RWPE1 (cell line): ENCODE data around the gene SLC9A8.
A peak's percentile ranks its signal among the peaks of the same experiment; 100 is the strongest.

Experiments used
- CTCF ChIA-PET: fragments of 350-600 bp; sonication (Branson Sonifier 250); formaldehyde crosslinking; extraction: SDS; loops from one replicate; lab custom pipeline; 2021; lab: Yijun Ruan, JAX
- POLR2A ChIA-PET: fragments of 400-600 bp; formaldehyde crosslinking; extraction: SDS; loops from one replicate; lab custom pipeline; 2020; ENCODE audit warnings: antibody characterized with exemption; ENCODE audit not compliant: low non-redundant PET; lab: Yijun Ruan, JAX
- DNase-seq: peaks from one replicate; pipeline ENCODE4 v3.0.0; 2012; ENCODE audit warnings: low spot score
- H3K27ac ChIP-seq: fragments of 450-650 bp; 2 replicates; pipeline ENCODE4 v1.5.1; 2017
- TF ChIP-seq, protein P1 (sequence below): fragments of 450-650 bp; conservative IDR thresholded peaks from 2 replicates; pipeline ENCODE4 v1.5.1; 2017; ENCODE audit warnings: low read depth, mild to moderate bottlenecking

SLC9A8 gene

DNA sequence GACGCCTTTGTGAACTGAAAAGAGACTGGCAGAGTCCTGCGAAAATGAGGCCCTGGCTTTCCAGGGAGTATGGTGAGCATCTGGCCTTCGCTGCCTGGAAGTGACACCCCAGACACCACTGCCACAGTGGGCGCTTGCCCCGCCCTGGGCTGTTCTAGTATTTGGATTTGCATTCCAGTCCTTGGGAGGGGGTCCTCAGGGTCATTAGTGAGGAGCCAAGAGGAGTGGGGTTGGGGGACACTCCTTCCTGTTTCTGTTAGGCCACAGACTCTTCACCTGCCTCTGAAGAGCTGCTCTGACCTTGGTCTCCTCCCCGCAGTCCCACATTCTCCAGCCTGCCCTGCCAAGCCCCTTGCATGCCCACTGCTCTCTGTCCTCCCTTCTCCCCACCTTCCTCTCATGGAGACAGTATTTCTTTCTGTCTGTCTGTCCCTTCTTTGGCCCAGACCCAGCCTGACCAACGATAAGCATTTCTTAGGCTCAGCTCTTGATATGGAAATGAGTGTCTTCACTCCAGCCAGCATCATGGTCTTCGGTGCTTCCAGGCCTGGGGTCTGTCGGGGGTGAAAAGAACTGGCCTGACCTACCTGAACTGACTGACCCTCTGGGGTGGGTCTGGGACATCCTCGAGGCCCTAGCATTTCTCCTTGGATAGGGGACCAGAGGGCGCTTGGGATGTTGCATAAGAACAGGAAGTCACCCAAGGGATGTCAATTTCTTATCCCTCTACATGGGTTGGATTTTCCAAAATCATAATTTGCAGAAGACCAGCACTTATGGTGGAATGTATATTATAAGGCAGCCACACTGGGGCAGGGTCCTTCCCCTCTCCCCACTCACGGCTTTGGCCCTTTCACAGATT lies 19.4 kb downstream of the SLC9A8 start:
- TF ChIP-seq, protein P1, sequence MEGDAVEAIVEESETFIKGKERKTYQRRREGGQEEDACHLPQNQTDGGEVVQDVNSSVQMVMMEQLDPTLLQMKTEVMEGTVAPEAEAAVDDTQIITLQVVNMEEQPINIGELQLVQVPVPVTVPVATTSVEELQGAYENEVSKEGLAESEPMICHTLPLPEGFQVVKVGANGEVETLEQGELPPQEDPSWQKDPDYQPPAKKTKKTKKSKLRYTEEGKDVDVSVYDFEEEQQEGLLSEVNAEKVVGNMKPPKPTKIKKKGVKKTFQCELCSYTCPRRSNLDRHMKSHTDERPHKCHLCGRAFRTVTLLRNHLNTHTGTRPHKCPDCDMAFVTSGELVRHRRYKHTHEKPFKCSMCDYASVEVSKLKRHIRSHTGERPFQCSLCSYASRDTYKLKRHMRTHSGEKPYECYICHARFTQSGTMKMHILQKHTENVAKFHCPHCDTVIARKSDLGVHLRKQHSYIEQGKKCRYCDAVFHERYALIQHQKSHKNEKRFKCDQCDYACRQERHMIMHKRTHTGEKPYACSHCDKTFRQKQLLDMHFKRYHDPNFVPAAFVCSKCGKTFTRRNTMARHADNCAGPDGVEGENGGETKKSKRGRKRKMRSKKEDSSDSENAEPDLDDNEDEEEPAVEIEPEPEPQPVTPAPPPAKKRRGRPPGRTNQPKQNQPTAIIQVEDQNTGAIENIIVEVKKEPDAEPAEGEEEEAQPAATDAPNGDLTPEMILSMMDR: no peak
- CTCF ChIA-PET: interaction anchor here (0.5 kb wide), 1 partner anchor 58 kb away, joined by 3 read pairs; no protein-coding TSS in a partner anchor
- no peak for DNase-seq
- POLR2A ChIA-PET: interaction anchor here (0.7 kb wide), 1 partner anchor 205 kb away, joined by 8 read pairs; no protein-coding TSS in a partner anchor
- peak overlapping the region; percentile 52 for H3K27ac ChIP-seq

DNA sequence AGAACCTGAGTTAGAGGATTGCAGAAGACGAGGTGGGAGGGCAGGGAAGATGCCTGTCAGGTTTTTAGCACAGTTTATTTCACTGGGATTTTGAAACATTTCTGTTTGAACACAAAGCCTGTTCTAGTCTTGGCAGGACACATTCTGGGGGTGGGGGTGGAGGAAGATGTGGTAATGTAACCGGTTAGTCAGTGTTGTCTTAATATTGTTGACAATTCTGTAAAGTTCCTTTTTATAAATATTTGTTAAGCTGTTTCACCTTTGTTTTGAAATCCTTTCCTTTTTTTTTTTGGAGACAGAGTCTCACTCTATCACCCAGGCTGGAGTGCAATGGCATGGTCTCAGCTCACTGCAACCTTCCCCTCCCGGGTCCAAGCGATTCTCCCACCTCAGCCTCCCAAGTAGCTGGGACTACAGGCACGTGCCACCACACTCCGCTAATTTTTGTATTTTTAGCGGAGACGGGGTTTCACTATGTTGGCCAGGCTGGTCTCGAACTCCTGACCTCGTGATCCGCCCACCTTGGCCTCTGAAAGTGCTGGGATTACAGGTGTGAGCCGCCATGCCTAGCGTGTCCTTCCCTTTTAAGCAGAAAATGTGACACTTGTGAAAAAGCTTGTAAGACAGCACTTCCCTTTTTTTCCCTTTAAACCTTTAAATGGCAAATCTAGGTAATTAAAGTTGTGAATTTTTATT lies 20.2 kb downstream of the SLC9A8 start:
- ChIA-PET POLR2A (no interaction called here), CTCF (interaction anchor here (0.5 to 3.6 kb wide), 3 partner anchors 13 to 57 kb away, joined by 3 to 18 read pairs (median 3); partner anchors contain the start of gene SLC9A8)
- TF ChIP-seq, protein P1: no peak
- DNase-seq: peak; percentile 55
- H3K27ac ChIP-seq: peak overlapping the region; percentile 52

DNA sequence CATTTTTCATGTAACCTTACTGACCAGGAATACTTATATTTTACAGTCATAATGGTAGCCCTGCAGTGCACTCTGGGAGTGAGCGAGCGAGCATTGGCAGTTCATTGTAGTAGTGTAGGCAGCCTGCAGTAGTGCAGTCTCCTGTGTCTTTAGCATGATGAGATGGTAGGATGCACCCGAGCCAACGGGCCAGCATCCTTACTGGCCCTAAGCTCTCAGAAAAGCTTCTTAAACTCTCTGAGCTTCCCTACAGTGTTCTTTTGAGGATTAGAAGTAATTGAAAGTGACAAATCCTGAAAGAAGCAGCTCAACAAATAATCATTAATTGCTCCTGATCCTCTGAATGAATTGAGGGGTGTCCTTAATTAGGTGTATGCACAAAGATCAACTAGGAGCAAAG lies 20.9 kb downstream of the SLC9A8 start:
- no peak for DNase-seq
- no peak overlapping the region for H3K27ac ChIP-seq
- TF ChIP-seq, protein P1: no peak
- ChIA-PET CTCF (interaction anchor here (0.6 to 3.6 kb wide), 4 partner anchors 13 to 961 kb away, joined by 3 to 18 read pairs (median 4); partner anchors contain the start of gene SLC9A8), POLR2A (no interaction called here)

DNA sequence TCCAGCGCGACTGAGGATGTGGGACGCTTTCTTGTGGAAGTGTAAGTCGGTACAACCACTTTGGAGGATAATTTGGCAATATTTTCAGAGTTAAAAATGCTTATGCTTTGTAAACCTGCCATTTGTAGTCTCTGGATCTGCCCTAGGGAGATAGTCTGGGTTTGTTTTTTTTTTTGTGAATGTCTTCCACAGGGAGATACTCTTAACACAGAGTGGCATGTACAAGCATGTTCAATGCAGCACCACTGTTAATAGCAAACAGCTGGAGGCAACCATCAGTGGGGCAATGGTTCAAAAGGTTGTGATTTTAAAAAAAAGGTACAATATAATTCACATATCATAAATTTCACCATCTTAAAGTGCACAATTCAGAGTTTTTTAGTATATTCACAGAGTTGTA lies 22.4 kb downstream of the SLC9A8 start:
- POLR2A ChIA-PET: interaction anchor here (0.6 kb wide), 1 partner anchor 24 kb away, joined by 3 read pairs; no protein-coding TSS in a partner anchor
- DNase-seq: peak; percentile 58
- H3K27ac ChIP-seq: no peak overlapping the region
- CTCF ChIA-PET: interaction anchor here (0.6 to 3.6 kb wide), 3 partner anchors 11 to 314 kb away, joined by 3 to 18 read pairs (median 3); no protein-coding TSS in a partner anchor
- TF ChIP-seq, protein P1: no peak

DNA sequence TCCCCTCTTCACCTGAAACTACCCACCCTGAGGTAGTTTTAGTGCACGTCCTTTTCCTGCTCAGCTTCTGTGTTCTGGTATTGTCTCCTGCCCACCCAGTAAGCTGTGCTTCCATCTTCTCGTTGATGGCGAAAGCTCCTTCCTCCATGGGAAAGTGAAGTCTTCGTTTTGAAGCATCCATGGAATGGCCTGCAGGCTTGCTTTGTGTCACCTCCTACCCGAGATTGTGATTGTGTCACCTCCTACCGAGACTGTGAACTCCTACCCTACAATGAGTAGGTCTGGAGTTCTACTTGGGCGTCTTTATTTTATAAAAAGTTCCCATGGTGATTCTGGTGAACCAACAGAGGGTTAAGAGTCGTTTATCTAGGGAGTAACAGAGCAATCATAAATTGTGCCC lies 25.9 kb downstream of the SLC9A8 start:
- POLR2A ChIA-PET: no interaction called here

More for the DNA sequence above, 25.9 kb downstream of the SLC9A8 start:
- no peak for DNase-seq
- CTCF ChIA-PET: interaction anchor here (0.5 kb wide), 1 partner anchor 289 kb away, joined by 6 read pairs; no protein-coding TSS in a partner anchor
- no peak overlapping the region for H3K27ac ChIP-seq
- TF ChIP-seq, protein P1: no peak
